GM12873 (cell line): ENCODE results near the gene MYMK.

Experiments
- TF ChIP-seq, protein P1 (sequence below): IDR thresholded peaks from 2 replicates; pipeline ENCODE4 v1.5.1; 2012; ENCODE audit warnings: low read depth, mild to moderate bottlenecking, moderate library complexity, low read length, control low read depth; ENCODE audit not compliant: insufficient read depth; ENCODE audit errors: missing control alignments

Gene MYMK

DNA sequence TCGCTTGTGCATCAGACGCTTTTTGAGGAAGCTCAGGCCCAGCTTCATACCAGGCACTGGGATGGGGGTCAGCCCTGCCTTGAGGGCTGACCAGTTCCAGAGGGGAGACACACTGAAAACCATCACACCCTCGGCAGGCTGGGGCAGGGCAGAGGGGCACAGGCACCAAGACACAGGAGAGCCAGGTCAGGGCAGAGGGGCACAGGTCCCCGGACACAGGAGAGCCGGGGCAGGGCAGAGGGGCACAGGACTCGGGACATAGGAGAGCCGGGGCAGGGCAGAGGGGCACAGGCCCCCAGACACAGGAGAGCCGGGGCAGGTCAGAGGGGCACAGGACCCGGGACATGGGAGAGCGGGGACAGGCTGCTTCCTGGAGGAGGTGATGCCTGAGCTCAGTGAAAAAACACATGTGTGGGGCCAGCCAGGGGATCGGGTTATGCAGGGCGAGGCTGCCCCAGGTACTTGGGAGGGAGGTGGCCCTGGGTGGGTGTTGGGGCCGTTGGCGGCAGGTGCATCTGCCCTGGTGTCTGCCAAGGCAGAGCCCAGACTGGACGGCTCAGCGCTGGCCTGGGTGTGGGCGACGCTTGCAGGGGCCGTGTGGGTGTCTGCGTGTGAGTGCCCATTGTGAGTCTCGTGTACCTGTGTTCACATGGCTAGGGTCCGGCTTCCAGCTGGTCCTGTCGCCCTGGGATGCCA lies 30.8 kb downstream of the MYMK start:
- TF ChIP-seq, protein P1, sequence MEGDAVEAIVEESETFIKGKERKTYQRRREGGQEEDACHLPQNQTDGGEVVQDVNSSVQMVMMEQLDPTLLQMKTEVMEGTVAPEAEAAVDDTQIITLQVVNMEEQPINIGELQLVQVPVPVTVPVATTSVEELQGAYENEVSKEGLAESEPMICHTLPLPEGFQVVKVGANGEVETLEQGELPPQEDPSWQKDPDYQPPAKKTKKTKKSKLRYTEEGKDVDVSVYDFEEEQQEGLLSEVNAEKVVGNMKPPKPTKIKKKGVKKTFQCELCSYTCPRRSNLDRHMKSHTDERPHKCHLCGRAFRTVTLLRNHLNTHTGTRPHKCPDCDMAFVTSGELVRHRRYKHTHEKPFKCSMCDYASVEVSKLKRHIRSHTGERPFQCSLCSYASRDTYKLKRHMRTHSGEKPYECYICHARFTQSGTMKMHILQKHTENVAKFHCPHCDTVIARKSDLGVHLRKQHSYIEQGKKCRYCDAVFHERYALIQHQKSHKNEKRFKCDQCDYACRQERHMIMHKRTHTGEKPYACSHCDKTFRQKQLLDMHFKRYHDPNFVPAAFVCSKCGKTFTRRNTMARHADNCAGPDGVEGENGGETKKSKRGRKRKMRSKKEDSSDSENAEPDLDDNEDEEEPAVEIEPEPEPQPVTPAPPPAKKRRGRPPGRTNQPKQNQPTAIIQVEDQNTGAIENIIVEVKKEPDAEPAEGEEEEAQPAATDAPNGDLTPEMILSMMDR: no peak

DNA sequence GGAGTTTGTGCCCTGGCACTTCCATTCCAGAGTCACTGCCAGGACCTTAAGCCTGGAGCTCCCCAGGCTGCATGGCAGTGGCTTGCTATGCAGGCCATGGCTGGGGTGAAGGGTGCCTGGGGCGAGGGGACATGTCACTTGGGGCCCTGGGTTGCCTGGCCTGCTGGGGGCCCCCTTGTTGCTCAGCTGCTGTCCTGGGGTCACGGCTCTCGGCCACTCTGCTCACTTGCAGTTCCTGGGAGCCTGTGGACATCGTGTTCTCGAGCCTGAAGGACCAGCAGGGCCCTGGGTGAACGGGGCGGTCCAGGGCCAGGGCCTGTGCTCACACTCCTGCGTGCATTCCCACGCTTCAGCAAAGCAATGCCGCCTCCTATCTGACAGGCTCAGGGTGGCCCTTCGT lies 31.3 kb downstream of the MYMK start:
- TF ChIP-seq, protein P1: no peak

DNA sequence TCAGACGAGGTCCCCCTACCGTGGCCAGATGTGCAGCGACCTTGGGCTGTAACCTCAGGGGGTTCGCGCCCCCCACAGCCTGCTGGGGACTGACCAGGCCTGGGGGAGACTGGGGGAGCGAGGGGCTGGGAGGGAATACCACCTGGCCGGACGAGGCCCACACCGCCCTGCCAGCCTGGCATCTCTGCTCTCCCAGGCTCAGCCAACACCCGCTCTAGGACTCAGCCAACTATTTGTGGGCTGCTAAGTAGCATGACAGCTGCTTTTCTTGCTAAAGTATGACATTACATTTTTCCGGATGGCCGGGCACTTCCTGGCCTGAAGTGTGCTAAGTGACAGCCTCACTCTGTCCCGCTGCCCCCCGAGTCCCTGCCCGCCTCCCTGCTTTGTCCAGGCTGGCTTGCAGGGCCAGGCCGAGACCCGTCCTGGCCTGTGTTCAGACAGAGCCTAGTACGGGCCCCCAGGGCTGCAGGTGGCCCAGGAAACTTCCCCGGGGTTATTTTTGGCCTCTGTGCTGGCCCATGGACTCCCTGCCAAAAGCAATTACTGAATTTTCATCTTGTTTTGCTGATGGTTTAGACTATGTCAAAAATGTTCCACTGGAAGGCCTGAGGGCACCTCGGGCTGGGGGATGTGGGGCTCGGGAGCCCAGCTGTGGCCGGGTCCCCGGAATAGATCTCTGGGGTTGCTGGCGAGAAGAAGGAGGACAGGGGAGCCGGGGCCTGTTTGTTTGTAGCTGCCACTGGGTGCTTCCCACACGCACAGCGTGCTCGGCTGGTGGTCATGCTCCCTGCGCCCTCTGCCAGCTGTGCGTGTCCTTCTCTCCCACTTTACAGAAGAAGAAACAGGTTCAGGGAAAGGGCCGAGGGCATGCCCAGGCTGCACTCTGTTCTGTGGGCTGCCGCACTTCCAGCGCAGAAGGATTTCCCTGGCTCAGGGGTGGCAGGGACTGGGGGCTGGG lies 32.4 kb downstream of the MYMK start:
- TF ChIP-seq, protein P1: no peak

DNA sequence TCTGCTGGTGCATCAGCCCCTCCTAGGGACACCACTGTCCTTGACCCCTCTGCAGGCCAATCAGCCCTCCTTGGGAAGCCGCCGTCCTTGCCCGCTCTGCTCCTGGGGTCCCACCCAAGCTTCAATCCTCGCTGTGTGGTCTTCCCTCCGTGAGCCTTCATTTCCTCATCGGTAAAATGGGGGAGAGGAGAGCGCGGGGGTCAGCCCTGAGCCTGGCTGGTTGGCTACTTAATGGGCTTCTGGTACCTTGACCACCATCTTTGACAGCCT lies 33.2 kb downstream of the MYMK start:
- TF ChIP-seq, protein P1: no peak

DNA sequence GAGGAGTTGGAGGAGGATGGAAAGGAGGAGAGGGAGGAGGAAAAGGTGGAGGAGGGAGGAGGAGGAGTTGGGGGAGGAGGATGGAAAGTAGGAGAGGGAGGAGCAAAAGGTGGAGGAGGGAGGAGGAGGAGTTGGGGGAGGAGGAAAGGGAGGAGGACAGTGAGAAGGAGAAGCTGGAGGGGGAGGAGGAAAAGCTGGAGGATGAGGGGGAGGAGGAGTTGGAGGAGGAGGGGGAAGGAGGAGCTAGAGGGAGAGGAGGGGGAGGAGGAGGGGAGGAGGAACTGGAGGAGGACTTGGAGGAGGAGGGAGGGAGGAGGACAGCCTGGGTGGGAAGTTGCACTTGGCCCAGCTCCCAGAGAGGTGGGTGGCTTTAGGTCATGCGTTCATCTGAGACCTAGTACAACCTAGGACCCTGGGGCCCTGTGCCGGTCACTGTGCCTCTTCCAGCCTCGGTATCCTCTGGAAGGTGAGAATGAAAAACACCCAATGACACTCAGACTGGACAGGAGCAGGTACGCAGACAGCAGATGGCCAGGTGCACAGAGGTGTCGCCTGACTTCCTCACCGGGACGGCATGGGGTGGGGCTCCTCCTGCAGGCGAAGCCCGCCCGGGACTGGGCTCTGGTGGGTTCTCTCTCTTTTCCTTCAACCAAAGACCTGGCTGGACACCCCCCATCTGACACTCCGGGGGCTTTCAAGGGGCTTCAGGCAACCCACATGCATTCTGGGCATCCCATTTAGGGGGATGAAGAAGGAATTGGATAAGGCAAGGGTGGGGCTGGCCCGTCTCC lies 33.7 kb downstream of the MYMK start:
- TF ChIP-seq, protein P1: no peak

DNA sequence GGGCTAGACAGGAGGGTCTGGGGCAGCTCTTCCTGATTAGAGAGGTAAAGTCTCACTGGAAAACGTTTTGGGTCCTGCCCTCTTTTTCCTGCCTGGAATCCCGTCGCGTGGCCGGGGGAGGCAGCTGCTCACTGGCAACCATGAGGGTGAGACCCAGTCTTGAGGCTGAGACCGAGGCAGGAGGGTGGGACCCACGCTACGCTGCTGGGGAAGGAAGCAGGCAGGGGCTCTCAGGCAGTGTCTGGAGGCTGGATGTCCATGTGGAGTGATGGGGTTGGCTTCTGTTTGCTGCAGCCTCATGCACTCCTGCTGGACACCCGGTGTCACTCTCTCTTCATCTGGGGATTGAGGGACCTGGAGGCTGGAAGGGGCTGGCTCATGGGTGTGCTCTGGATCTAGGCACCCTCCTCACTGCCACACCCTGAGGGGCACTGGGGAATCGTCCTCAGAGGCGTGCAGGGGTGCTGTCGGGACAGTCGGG lies 34.5 kb downstream of the MYMK start:
- TF ChIP-seq, protein P1: no peak
